Measurements from ENCODE around the gene WFDC8.

- TF ChIP-seq CTCF (IDR thresholded peaks at IDR 0.05) (no peak), POLR2A (IDR thresholded peaks at IDR 0.05) (no peak)
These were observed 33.2 kb upstream of the WFDC8 start for GRCh38 chr20:45612314-45612713.

Data from thyroid gland (tissue), 4 donors.